ENCODE results near the gene VPS13D.

VPS13D gene

GRCh38 chr1:12269351-12269750 lies 39.5 kb downstream of the VPS13D start:
- peaks cover 87% of the 10 kb centered on the region for H3K36me3 ChIP-seq (ENCODE audit: control insufficient read depth, insufficient read depth, low read length)
- no peak overlapping the region for H3K27ac ChIP-seq (ENCODE audit: low read depth, low read length, severe bottlenecking)
- no CpG with 5 or more reads among the region's 1 CpG for WGBS, 2 experiments (ENCODE audit: insufficient coverage in 2 of 2)
- H3K9me3 ChIP-seq (ENCODE audit: control insufficient read depth, low read length) = peaks cover 8% of the 10 kb centered on the region
- no peak overlapping the region for H3K4me3 ChIP-seq (ENCODE audit: extremely low read depth, insufficient read depth, low read length, poor library complexity, severe bottlenecking)
- no peaks in the 10 kb centered on the region for H3K4me1 ChIP-seq (ENCODE audit: control insufficient read depth, insufficient read depth, low read length, poor library complexity, severe bottlenecking)

- Histone ChIP-seq H3K36me3 (ENCODE audit: control insufficient read depth, insufficient read depth, low read length) (peaks cover 76% of the 10 kb centered on the region), H3K4me3 (ENCODE audit: extremely low read depth, insufficient read depth, low read length, poor library complexity, severe bottlenecking) (no peak overlapping the region), H3K9me3 (ENCODE audit: control insufficient read depth, low read length) (no peaks in the 10 kb centered on the region), H3K27ac (ENCODE audit: low read depth, low read length, severe bottlenecking) (no peak overlapping the region), H3K4me1 (ENCODE audit: control insufficient read depth, insufficient read depth, low read length, poor library complexity, severe bottlenecking) (no peaks in the 10 kb centered on the region)
- WGBS, 2 experiments (ENCODE audit: insufficient coverage in 2 of 2) = 100% methylated on average over 1 of the region's 4 CpGs; no CpG with 5 or more reads in 1 of the 2 experiments
These were observed 41.2 kb downstream of the VPS13D start for GRCh38 chr1:12271033-12271432.

GRCh38 chr1:12272770-12273169 lies 42.9 kb downstream of the VPS13D start:
- 100% methylated on average over 6 of the region's 6 CpGs for WGBS, 2 experiments (ENCODE audit: insufficient coverage in 2 of 2)
- no peak overlapping the region for H3K4me3 ChIP-seq (ENCODE audit: extremely low read depth, insufficient read depth, low read length, poor library complexity, severe bottlenecking)
- no peaks in the 10 kb centered on the region for H3K4me1 ChIP-seq (ENCODE audit: control insufficient read depth, insufficient read depth, low read length, poor library complexity, severe bottlenecking)
- no peak overlapping the region for H3K27ac ChIP-seq (ENCODE audit: low read depth, low read length, severe bottlenecking)
- H3K9me3 ChIP-seq (ENCODE audit: control insufficient read depth, low read length) = no peaks in the 10 kb centered on the region
- peaks cover 75% of the 10 kb centered on the region for H3K36me3 ChIP-seq (ENCODE audit: control insufficient read depth, insufficient read depth, low read length)

- WGBS, 2 experiments (ENCODE audit: insufficient coverage in 2 of 2) = 74 to 76% methylated on average over 2 of the region's 4 CpGs
- Histone ChIP-seq H3K36me3 (ENCODE audit: control insufficient read depth, insufficient read depth, low read length) (peaks cover 72% of the 10 kb centered on the region), H3K9me3 (ENCODE audit: control insufficient read depth, low read length) (no peaks in the 10 kb centered on the region), H3K27ac (ENCODE audit: low read depth, low read length, severe bottlenecking) (no peak overlapping the region), H3K4me1 (ENCODE audit: control insufficient read depth, insufficient read depth, low read length, poor library complexity, severe bottlenecking) (no peaks in the 10 kb centered on the region), H3K4me3 (ENCODE audit: extremely low read depth, insufficient read depth, low read length, poor library complexity, severe bottlenecking) (no peak overlapping the region)
These were observed 45.5 kb downstream of the VPS13D start for GRCh38 chr1:12275370-12275769.

- H3K36me3 ChIP-seq (ENCODE audit: control insufficient read depth, insufficient read depth, low read length) = peaks cover 67% of the 10 kb centered on the region
- no peak overlapping the region for H3K4me3 ChIP-seq (ENCODE audit: extremely low read depth, insufficient read depth, low read length, poor library complexity, severe bottlenecking)
- no peaks in the 10 kb centered on the region for H3K9me3 ChIP-seq (ENCODE audit: control insufficient read depth, low read length)
- WGBS, 2 experiments (ENCODE audit: insufficient coverage in 2 of 2) = 47 to 51% methylated on average over 4 to 7 of the region's 7 CpGs
- H3K27ac ChIP-seq (ENCODE audit: low read depth, low read length, severe bottlenecking) = no peak overlapping the region
- no peaks in the 10 kb centered on the region for H3K4me1 ChIP-seq (ENCODE audit: control insufficient read depth, insufficient read depth, low read length, poor library complexity, severe bottlenecking)
These were observed 46.4 kb downstream of the VPS13D start for GRCh38 chr1:12276225-12276624.

- no peak overlapping the region for H3K4me3 ChIP-seq (ENCODE audit: extremely low read depth, insufficient read depth, low read length, poor library complexity, severe bottlenecking)
- 95% methylated on average over 2 to 3 of the region's 3 CpGs for WGBS, 2 experiments (ENCODE audit: insufficient coverage in 2 of 2)
- H3K9me3 ChIP-seq (ENCODE audit: control insufficient read depth, low read length) = no peaks in the 10 kb centered on the region
These were observed 49.2 kb downstream of the VPS13D start for GRCh38 chr1:12279003-12279402.

GRCh38 chr1:12279728-12280464 lies 50.1 kb downstream of the VPS13D start:
- H3K4me1 ChIP-seq (ENCODE audit: control insufficient read depth, insufficient read depth, low read length, poor library complexity, severe bottlenecking) = no peaks in the 10 kb centered on the region
- 100% methylated on average over 1 of the region's 4 CpGs for WGBS, 2 experiments (ENCODE audit: insufficient coverage in 2 of 2)
- H3K9me3 ChIP-seq (ENCODE audit: control insufficient read depth, low read length) = no peaks in the 10 kb centered on the region
- H3K36me3 ChIP-seq (ENCODE audit: control insufficient read depth, insufficient read depth, low read length) = peaks cover 83% of the 10 kb centered on the region
- no peak overlapping the region for H3K4me3 ChIP-seq (ENCODE audit: extremely low read depth, insufficient read depth, low read length, poor library complexity, severe bottlenecking)
- H3K27ac ChIP-seq (ENCODE audit: low read depth, low read length, severe bottlenecking) = no peak overlapping the region

More at GRCh38 chr1:12279003-12279402, 49.2 kb downstream of the VPS13D start:
- no peak overlapping the region for H3K27ac ChIP-seq (ENCODE audit: low read depth, low read length, severe bottlenecking)
- no peaks in the 10 kb centered on the region for H3K4me1 ChIP-seq (ENCODE audit: control insufficient read depth, insufficient read depth, low read length, poor library complexity, severe bottlenecking)
- H3K36me3 ChIP-seq (ENCODE audit: control insufficient read depth, insufficient read depth, low read length) = peaks cover 75% of the 10 kb centered on the region

- WGBS, 2 experiments (ENCODE audit: insufficient coverage in 2 of 2) = 90 to 100% methylated on average over 2 of the region's 3 CpGs
- H3K4me1 ChIP-seq (ENCODE audit: control insufficient read depth, insufficient read depth, low read length, poor library complexity, severe bottlenecking) = no peaks in the 10 kb centered on the region
- peaks cover 84% of the 10 kb centered on the region for H3K36me3 ChIP-seq (ENCODE audit: control insufficient read depth, insufficient read depth, low read length)
- H3K9me3 ChIP-seq (ENCODE audit: control insufficient read depth, low read length) = no peaks in the 10 kb centered on the region
- no peak overlapping the region for H3K4me3 ChIP-seq (ENCODE audit: extremely low read depth, insufficient read depth, low read length, poor library complexity, severe bottlenecking)
- no peak overlapping the region for H3K27ac ChIP-seq (ENCODE audit: low read depth, low read length, severe bottlenecking)
These were observed 52.3 kb downstream of the VPS13D start for GRCh38 chr1:12282142-12282541.

GRCh38 chr1:12284486-12284885 lies 54.7 kb downstream of the VPS13D start:
- Histone ChIP-seq H3K9me3 (ENCODE audit: control insufficient read depth, low read length) (no peaks in the 10 kb centered on the region), H3K27ac (ENCODE audit: low read depth, low read length, severe bottlenecking) (no peak overlapping the region), H3K4me3 (ENCODE audit: extremely low read depth, insufficient read depth, low read length, poor library complexity, severe bottlenecking) (no peak overlapping the region), H3K36me3 (ENCODE audit: control insufficient read depth, insufficient read depth, low read length) (peaks cover 76% of the 10 kb centered on the region), H3K4me1 (ENCODE audit: control insufficient read depth, insufficient read depth, low read length, poor library complexity, severe bottlenecking) (no peaks in the 10 kb centered on the region)
- WGBS, 2 experiments (ENCODE audit: insufficient coverage in 2 of 2) = 93 to 98% methylated on average over 5 of the region's 5 CpGs

GRCh38 chr1:12285496-12286143 lies 55.8 kb downstream of the VPS13D start:
- H3K36me3 ChIP-seq (ENCODE audit: control insufficient read depth, insufficient read depth, low read length) = peaks cover 78% of the 10 kb centered on the region
- H3K4me1 ChIP-seq (ENCODE audit: control insufficient read depth, insufficient read depth, low read length, poor library complexity, severe bottlenecking) = no peaks in the 10 kb centered on the region
- H3K27ac ChIP-seq (ENCODE audit: low read depth, low read length, severe bottlenecking) = no peak overlapping the region
- H3K4me3 ChIP-seq (ENCODE audit: extremely low read depth, insufficient read depth, low read length, poor library complexity, severe bottlenecking) = no peak overlapping the region
- H3K9me3 ChIP-seq (ENCODE audit: control insufficient read depth, low read length) = no peaks in the 10 kb centered on the region
- WGBS, 2 experiments (ENCODE audit: insufficient coverage in 2 of 2) = 100% methylated on average over 5 of the region's 5 CpGs; no CpG with 5 or more reads in 1 of the 2 experiments

GRCh38 chr1:12287869-12288268 lies 58.0 kb downstream of the VPS13D start:
- WGBS, 2 experiments (ENCODE audit: insufficient coverage in 2 of 2) = 81 to 86% methylated on average over 3 of the region's 3 CpGs
- Histone ChIP-seq H3K4me1 (ENCODE audit: control insufficient read depth, insufficient read depth, low read length, poor library complexity, severe bottlenecking) (no peaks in the 10 kb centered on the region), H3K4me3 (ENCODE audit: extremely low read depth, insufficient read depth, low read length, poor library complexity, severe bottlenecking) (no peak overlapping the region), H3K9me3 (ENCODE audit: control insufficient read depth, low read length) (no peaks in the 10 kb centered on the region), H3K27ac (ENCODE audit: low read depth, low read length, severe bottlenecking) (no peak overlapping the region), H3K36me3 (ENCODE audit: control insufficient read depth, insufficient read depth, low read length) (peaks cover 76% of the 10 kb centered on the region)
